Glomerular visceral epithelial cell (primary cell): ENCODE results near the gene GCK.

Source experiments
- DNase-seq: peaks from one replicate; pipeline ENCODE4 v3.0.0-alpha.2; 2016; ENCODE audit errors: extremely low spot score

Gene GCK

GRCh38 chr7:44117801-44118429 lies 71.3 kb downstream of the GCK start:
- DNase-seq: no peak

GRCh38 chr7:44116789-44117666 lies 72.2 kb downstream of the GCK start:
- DNase-seq: no peak

- DNase-seq: no peak
These were observed 73.0 kb downstream of the GCK start for GRCh38 chr7:44116087-44116788.

- no peak for DNase-seq
These were observed 74.5 kb downstream of the GCK start for GRCh38 chr7:44114586-44115310.

GRCh38 chr7:44113764-44114354 lies 75.4 kb downstream of the GCK start:
- DNase-seq: no peak

GRCh38 chr7:44112997-44113763 lies 76.1 kb downstream of the GCK start:
- DNase-seq: no peak

GRCh38 chr7:44112231-44112996 lies 76.8 kb downstream of the GCK start:
- DNase-seq: no peak

- no peak for DNase-seq
These were observed 77.5 kb downstream of the GCK start for GRCh38 chr7:44111761-44112160.

GRCh38 chr7:44110719-44111635 lies 78.3 kb downstream of the GCK start:
- DNase-seq: no peak

GRCh38 chr7:44109991-44110390 lies 79.2 kb downstream of the GCK start:
- no peak for DNase-seq

GRCh38 chr7:44108768-44109750 lies 80.2 kb downstream of the GCK start:
- DNase-seq: no peak

GRCh38 chr7:44107961-44108767 lies 81.1 kb downstream of the GCK start:
- no peak for DNase-seq

- DNase-seq: no peak
These were observed 81.9 kb downstream of the GCK start for GRCh38 chr7:44107116-44107960.

GRCh38 chr7:44106311-44107065 lies 82.8 kb downstream of the GCK start:
- no peak for DNase-seq

- DNase-seq: no peak
These were observed 83.4 kb downstream of the GCK start for GRCh38 chr7:44105832-44106231.
